ENCODE data around the gene CXorf58.

Gene CXorf58

GRCh38 chrX:23982891-23983290 is 75.1 kb downstream of the CXorf58 start:
- no peak for ATAC-seq (ENCODE audit: insufficient read depth, low read depth)
- Histone ChIP-seq H3K4me3 (ENCODE audit: low read depth in 1 of 2, low read length in 2 of 2) (no peak overlapping the region), H2AFZ (ENCODE audit: low read depth, low read length) (no peak overlapping the region), H3K4me1 (ENCODE audit: insufficient read depth, low read length) (no peaks in the 10 kb centered on the region), H3K27me3 (ENCODE audit: insufficient read depth, low read length, poor library complexity) (no peaks in the 10 kb centered on the region), H4K20me1 (ENCODE audit: insufficient read depth, low read length) (no peaks in the 10 kb centered on the region; the same call in 1 of the 2 replicates), H3K9me3 (ENCODE audit: insufficient read depth, low read length, severe bottlenecking) (no peaks in the 10 kb centered on the region), H3K9ac (ENCODE audit: low read depth, low read length) (no peak overlapping the region), H3K27ac (ENCODE audit: low read length) (no peak overlapping the region), H3K79me2 (ENCODE audit: insufficient read depth, low read length) (peaks cover 15% of the 10 kb centered on the region; the same call in 1 of the 2 replicates), H3K4me2 (ENCODE audit: insufficient read depth, low read length) (no peak overlapping the region), H3K36me3 (ENCODE audit: insufficient read depth, low read length) (peaks cover 28% of the 10 kb centered on the region)
- no peak for TF ChIP-seq EZH2 (IDR thresholded peaks at IDR 0.05; ENCODE audit: borderline replicate concordance, low read depth, low read length, severe bottlenecking)
- TF ChIP-seq CTCF (IDR thresholded peaks at IDR 0.05; ENCODE audit: borderline replicate concordance, extremely low read depth, low read length, poor library complexity, severe bottlenecking): no peak
- no peak for DNase-seq

Data from DND-41 (cell line).